ENCODE measurements around the gene DNAI1.
A peak's percentile ranks its signal among the peaks of the same experiment; 100 is the strongest.

The DNAI1 gene

GRCh38 chr9:34458013-34458958, at the start of gene DNAI1, which contains the start of gene FAM219A:
DNAI1 (plus strand) TSS chr9:34458805; CDS start chr9:34459006, 201 bp downstream.
FAM219A (minus strand) TSS chr9:34458570; CDS start chr9:34458263, 307 bp downstream.
- TF ChIP-seq, protein P1, sequence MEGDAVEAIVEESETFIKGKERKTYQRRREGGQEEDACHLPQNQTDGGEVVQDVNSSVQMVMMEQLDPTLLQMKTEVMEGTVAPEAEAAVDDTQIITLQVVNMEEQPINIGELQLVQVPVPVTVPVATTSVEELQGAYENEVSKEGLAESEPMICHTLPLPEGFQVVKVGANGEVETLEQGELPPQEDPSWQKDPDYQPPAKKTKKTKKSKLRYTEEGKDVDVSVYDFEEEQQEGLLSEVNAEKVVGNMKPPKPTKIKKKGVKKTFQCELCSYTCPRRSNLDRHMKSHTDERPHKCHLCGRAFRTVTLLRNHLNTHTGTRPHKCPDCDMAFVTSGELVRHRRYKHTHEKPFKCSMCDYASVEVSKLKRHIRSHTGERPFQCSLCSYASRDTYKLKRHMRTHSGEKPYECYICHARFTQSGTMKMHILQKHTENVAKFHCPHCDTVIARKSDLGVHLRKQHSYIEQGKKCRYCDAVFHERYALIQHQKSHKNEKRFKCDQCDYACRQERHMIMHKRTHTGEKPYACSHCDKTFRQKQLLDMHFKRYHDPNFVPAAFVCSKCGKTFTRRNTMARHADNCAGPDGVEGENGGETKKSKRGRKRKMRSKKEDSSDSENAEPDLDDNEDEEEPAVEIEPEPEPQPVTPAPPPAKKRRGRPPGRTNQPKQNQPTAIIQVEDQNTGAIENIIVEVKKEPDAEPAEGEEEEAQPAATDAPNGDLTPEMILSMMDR (IDR thresholded peaks at IDR 0.05; ENCODE audit: extremely low read depth, insufficient read depth, missing control alignments): no peak
- in situ Hi-C loops (cut with MboI; ENCODE audit: low pct_unique_long_range_greater_than_20kb, low sequenced_read_pairs, unreplicated experiment): no loop called here
- peak; percentile 99 for DNase-seq (ENCODE audit: low spot score)

DNA sequence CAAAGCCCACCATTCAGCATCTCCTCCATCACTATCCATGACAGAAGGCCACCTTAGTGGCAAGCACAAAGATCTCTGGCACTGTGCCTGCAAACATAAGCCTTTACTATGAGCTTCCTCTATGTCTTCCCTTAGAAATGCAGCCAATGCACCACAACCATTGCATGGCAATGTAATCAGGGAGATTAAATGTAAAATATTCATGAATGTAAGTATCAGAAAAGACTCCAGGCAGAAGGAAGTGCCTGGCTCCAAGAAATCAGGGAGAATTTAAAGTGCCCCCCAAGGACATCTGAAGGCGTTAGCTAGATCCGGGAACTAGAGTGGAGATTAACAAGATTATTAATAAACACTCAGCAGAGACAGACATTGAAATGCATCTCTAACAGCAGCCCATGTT, 49.5 kb upstream of the DNAI1 start:
- TF ChIP-seq, protein P1 (IDR thresholded peaks at IDR 0.05; ENCODE audit: extremely low read depth, insufficient read depth, missing control alignments): no peak
- in situ Hi-C loops (cut with MboI; ENCODE audit: low pct_unique_long_range_greater_than_20kb, low sequenced_read_pairs, unreplicated experiment): no loop called here
- DNase-seq (ENCODE audit: low spot score): no peak

DNA sequence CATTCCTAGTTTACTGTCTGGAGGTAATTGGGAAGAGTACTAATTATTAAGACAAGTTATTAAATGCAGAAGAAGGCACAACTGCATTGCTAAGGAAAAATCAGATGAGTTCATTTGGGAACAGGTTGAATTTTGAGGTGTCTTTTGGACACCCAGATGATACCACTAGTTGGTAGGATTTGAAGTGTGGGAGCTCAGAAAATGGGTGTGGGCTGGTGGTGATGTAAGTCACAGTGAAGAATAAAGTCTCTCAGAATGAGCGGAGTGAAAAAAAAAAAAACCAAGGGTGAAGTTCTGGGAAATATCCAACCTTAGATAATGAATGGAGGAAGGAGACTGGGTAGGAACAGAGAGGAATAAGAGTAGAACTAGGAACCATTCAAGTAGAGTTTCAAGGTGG, 46.3 kb upstream of the DNAI1 start:
- no peak for DNase-seq (ENCODE audit: low spot score)
- TF ChIP-seq, protein P1 (IDR thresholded peaks at IDR 0.05; ENCODE audit: extremely low read depth, insufficient read depth, missing control alignments): no peak
- in situ Hi-C loops (cut with MboI; ENCODE audit: low pct_unique_long_range_greater_than_20kb, low sequenced_read_pairs, unreplicated experiment): no loop called here

DNA sequence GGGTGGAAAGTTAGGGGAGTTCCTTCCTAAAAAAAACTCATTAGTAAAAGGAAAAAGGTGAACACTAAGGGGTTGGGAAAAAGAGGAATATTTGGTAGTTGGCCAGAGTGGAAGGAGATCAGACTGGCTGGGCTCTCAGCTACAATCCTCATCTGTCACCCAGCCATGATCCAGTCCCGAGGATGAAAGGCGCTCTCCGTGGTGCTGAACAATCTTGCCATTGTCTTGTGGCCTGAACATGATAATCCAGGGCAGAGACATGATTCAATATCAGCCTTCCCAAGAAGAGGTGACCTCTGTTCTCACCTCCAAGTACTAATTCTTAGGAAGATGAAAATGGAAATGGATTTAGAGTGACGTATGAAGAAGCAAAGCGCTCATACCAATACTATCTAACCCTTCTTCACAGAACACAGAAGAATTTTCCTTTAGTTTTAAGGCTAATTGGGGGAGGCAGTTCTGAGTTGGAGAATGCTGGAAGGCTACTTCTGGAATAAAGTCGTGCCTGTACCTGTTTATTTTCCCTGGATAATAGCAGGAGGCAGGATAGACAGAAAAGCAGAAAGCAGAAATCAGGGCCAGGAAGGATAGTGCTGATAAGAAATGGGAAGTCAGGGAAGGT, 45.3 kb upstream of the DNAI1 start:
- in situ Hi-C loops (cut with MboI; ENCODE audit: low pct_unique_long_range_greater_than_20kb, low sequenced_read_pairs, unreplicated experiment): no loop called here
- no peak for DNase-seq (ENCODE audit: low spot score)
- TF ChIP-seq, protein P1 (IDR thresholded peaks at IDR 0.05; ENCODE audit: extremely low read depth, insufficient read depth, missing control alignments): no peak

DNA sequence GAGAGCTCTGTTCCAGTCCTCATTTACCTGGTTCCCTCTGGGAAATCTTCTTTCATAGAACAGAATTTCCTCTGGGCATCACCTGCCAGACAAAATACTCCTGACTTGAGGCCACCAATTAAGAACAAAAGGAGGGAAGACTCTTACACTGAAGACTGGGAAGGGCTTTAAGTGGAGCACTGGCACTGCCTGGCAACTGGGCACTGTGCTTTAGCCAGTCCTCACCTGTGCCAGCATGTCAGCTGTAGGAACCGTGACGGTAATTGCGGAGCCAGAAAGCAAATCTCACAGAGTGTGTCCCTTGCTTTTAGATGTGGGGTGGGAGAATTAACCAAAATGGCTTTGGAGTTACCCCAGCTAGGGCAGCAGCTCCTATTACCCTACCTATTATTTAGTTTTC, 40.9 kb upstream of the DNAI1 start:
- TF ChIP-seq, protein P1 (IDR thresholded peaks at IDR 0.05; ENCODE audit: extremely low read depth, insufficient read depth, missing control alignments): no peak
- in situ Hi-C loops (cut with MboI; ENCODE audit: low pct_unique_long_range_greater_than_20kb, low sequenced_read_pairs, unreplicated experiment): no loop called here
- DNase-seq (ENCODE audit: low spot score): no peak

DNA sequence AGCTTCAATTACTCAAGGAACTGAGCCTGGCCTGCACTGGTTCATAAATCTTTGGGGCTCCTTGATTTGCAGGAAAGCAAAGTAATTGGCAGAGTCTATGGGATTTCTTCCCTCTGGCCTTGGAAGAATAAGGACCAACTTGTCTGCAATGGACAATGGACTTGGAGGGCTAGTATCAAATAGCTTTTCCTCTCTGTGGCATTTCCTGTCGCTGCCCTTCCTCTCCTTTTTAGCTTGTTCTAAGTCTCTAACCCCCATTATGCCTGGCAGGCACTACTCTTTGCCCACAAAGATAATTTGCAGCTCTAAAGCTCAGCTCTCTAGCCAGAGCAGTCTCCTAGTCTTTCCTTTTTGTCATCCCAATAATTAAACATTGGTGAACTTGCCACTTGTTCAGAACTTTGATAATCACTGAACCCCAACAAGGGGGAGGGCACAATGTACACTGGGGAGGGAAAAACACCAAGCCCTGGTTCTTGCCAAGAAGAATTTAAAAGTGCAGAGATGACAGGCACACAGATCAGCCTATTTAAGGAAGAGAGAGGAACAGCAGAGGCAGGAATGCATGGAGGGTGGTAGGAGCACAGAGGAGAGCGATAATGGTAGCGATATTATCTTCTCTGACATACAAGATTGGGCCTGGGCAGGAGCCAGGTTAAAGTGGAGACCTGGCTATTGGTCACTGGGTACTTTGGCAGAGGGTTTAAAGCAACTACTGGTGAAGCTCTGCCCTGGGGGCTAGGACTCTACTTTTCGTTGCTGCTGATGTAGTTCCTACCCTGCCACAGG, 38.7 kb upstream of the DNAI1 start:
- DNase-seq (ENCODE audit: low spot score): no peak
- in situ Hi-C loops (cut with MboI; ENCODE audit: low pct_unique_long_range_greater_than_20kb, low sequenced_read_pairs, unreplicated experiment): no loop called here
- TF ChIP-seq, protein P1 (IDR thresholded peaks at IDR 0.05; ENCODE audit: extremely low read depth, insufficient read depth, missing control alignments): no peak
